ENCODE measurements around the gene MEGF9.
A peak's percentile ranks its signal among the peaks of the same experiment; 100 is the strongest.

The MEGF9 gene

GRCh38 chr9:120702075-120702474, 12.2 kb downstream of the MEGF9 start:
- no peak for DNase-seq (ENCODE audit: low spot score)

DNA sequence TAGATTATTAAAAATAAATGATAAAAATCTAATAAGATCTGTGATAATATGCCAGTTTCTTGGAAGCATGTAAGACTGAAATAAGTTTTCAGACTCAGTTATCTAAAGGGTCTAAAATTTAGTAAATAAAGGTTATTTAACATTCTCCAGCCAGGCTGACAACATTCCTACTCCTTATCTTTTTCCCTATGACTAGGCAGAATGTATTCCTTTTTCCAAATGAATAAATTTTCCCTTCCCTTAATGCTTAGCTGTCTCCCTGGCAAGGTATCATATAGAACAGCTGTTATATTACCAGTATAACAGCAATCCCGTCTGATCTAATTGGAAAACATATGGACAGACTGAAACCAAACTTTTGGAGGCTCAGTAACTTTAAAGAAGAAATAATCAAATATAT, 13.0 kb downstream of the MEGF9 start:
- DNase-seq (ENCODE audit: low spot score), result no peak

GRCh38 chr9:120698766-120699165, 15.5 kb downstream of the MEGF9 start:
- no peak for DNase-seq (ENCODE audit: low spot score)

DNA sequence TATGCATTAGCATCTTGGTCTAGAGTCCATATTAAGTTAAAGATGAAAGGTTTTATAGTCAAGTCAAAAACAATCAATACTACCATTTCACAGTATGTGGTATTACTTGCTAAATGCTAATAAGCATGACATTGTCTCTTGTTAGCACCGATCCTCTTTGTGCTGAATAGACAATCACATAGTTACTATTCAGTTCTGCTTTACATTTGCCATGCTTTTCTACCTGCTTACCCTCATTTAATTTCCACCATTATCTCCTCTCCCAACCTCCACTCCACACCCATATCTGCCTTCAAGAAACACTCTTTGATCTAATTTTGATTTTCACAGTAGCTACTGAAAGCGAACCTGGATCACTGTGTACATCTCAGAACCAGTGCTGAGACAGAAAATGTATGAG, 16.8 kb downstream of the MEGF9 start:
- no peak for DNase-seq (ENCODE audit: low spot score)

GRCh38 chr9:120696551-120697230, 17.6 kb downstream of the MEGF9 start:
- no peak for DNase-seq (ENCODE audit: low spot score)

DNA sequence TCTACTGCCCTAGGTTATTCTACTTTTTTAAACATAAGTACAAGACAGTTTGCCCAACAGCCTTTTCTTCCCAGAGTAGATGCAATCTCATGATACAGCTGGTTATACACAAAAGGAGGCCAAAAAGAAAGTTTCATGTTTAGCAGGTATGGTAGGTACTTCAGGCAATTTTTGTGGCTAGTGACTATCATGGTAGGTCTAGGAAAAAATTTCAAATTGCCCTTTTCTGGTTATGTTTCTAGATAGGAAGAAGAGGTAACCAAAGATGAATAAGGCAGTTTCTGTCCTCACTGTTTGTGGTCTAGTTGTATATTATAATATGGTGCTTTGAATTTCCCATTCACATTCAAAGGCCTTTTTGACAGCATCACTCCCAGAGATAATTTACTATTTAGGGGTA, 19.7 kb downstream of the MEGF9 start:
- no peak for DNase-seq (ENCODE audit: low spot score)

- DNase-seq (ENCODE audit: low spot score), result no peak
Observed at GRCh38 chr9:120693700-120694008, 20.6 kb downstream of the MEGF9 start.

GRCh38 chr9:120692901-120693699, 21.2 kb downstream of the MEGF9 start:
- DNase-seq (ENCODE audit: low spot score), result no peak

DNA sequence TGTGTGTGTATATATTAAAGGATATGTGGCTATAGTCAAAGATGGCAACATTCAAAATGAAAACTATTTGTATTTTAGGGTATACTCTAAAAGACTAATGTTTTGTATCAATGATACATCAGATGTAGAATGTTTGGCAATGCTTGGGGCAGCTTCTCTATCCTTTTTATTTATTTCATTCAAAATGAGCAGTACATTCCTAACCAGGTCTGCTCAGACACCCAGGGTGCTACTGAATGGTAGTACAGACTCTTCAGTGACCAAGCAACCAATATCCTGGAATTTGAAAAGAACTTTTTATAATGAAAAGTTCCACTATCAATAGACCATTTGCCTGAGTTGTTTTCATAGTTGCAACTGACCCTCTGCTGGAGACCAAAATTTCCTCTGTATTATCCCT, 23.9 kb downstream of the MEGF9 start:
- no peak for DNase-seq (ENCODE audit: low spot score)

DNA sequence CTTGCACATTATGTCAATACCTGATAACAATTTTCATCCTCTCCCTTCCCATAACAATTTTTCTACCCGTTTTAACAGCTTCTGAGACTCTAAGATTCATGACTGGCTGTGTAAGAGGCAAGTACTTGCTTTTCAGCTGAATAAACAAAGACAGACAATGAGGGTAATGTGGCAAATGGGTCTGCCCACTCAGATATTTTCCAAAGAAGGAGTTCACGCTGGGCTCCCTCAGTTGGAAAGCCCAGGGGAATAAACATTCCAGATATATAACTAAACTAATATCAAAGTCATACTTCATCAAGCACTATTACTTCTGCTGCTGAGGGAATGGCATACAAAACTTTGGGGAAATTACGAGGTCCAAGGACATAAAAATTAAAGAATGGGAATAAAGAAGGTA, 24.4 kb downstream of the MEGF9 start:
- peak; percentile 20 for DNase-seq (ENCODE audit: low spot score)

DNA sequence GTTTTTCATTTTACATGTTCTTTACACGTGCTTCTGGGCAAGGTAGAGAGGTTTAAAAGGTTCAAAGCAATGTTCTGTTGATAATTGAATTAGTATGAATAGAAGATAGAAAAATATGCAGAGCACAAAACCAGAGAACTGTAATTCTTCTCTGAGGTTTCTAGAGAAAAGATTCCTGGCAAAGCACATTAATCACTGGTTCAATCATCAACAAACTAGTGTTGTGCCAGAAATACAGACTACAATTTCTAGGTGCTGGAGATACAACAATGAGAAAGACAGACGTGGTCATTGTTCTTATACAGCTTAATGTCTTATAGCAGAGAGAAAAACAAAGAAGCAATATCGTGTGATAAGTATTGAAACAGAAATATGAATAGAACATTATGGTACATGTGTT, 25.5 kb downstream of the MEGF9 start:
- no peak for DNase-seq (ENCODE audit: low spot score)

DNA sequence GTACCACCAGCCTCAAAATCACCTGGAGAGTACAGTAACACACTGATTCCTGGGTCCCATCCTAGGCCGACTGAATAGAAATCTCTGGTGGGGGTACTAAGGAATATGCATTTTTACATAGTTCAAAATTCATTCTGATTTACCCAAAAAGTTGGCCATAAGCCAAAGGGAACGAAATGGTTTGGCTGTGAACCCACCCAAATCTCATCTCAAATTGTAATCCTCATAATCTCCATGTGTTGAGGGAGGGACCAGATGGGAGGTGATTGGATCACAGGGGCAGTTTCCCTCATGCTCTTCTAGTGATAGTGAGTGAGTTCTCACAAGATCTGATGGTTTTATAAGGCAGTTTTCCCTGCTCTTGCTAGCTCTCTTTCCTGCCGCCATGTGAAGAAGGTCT, 31.1 kb downstream of the MEGF9 start:
- DNase-seq (ENCODE audit: low spot score), result no peak

GRCh38 chr9:120681121-120681520, 33.1 kb downstream of the MEGF9 start:
- no peak for DNase-seq (ENCODE audit: low spot score)

DNA sequence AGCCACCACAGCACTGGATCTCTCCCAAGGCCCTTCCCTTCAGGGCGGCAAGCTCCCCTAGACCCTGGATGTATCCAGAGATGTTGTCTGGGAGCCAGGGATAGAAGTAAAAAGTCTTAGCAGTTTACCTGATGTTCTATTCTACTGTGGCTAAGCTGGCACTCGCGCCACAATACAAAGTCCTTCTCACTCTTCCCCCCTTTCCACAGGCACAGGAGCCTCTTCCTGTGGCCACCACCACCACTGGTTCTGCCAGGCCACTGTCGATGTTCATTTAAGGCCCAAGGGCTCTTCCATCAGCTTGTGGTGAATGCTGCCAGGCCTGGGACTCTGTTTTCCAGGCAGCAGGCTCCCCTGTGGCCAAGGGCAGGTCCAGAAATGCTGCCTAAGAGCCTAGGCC, 33.7 kb downstream of the MEGF9 start:
- DNase-seq (ENCODE audit: low spot score), result no peak

- DNase-seq (ENCODE audit: low spot score), result no peak
Observed at GRCh38 chr9:120680161-120680560, 34.1 kb downstream of the MEGF9 start.

DNA sequence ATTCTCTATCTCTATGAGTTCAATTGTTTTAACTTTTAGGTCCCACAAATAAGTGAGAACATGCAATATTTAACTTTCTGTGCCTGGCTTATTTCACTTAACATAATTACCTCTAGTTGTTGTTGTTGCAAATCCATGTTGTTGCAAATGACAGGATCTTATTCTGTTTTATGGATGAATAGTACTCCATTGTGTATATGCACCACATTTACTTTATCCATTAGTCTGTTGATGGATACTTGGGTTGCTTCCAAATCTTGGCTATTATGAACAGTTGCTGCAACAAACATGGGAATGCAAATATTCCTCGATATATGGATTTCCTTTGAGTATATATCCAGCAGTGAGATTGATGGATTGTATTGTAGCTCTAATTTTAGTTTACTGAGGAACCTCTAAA, 36.3 kb downstream of the MEGF9 start:
- no peak for DNase-seq (ENCODE audit: low spot score)

DNA sequence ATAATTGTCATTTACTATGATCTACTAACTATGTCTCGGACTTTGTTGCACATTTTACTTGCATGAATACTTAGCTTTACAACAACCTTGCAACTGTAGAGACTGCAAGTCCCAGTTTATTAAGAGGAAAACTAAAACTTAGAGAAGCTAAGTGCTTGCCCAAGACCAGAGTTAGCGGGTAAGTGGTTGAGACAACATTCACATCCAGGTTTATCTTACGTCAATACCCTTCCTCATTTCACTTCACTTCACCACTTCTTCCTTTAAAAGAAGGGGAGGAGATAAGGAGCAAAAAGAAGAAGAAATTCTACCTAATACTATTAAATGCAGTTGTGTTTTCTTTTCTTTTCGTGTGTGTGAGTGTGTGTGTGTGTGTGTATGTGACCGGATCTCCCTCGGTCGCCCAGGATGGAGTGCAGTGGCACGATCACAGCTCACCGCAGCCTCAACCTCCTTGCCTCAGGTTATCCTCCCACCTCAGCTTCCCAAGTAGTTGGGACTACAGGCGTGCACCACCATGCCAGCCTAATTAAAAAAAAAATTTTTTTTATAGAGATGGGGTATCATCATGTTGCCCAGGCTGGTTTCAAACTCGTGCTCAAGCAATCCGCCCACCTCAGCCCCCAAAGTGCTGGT, 37.4 kb downstream of the MEGF9 start:
- no peak for DNase-seq (ENCODE audit: low spot score)

DNA sequence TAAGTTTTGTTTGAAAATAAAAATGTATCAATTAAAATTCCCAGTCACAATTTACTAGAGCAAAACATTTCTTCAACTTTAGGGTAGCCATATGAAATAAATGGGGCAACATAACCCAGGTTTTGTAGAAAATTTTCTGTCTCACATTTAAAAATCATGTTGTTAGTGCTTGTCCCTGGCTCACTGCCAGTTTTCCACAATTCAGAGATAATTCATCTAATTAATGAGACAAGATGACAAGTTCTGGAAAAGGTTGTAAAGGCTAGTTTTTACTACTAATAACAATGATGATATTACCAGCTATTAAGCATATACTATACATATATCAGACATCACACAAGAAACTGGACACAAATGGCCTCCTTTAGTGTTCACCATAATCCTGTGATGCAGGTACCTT, 45.9 kb downstream of the MEGF9 start:
- DNase-seq (ENCODE audit: low spot score), result no peak

GRCh38 chr9:120663950-120664349, 50.3 kb downstream of the MEGF9 start:
- no peak for DNase-seq (ENCODE audit: low spot score)

GRCh38 chr9:120663380-120663779, 50.9 kb downstream of the MEGF9 start:
- no peak for DNase-seq (ENCODE audit: low spot score)

- no peak for DNase-seq (ENCODE audit: low spot score)
Observed at GRCh38 chr9:120662513-120662912, 51.8 kb downstream of the MEGF9 start.

DNA sequence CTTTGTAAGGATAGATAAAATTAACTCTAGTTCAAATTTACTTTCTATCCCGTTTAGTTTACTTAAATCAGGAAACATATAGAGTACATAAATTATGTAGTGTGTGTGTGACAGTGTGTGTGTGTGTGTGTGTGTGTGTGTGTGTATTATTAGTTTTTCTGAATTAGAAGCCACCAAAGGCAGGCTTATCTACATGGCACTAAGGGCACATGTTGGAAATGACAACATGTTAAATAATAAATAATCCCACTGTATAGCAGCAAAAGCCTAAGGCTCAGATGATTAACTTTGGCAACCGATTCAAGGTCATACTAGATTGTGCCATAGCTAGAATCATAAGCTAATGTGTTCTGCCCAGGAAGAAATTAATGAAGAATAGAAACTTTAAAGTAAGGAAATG, 54.6 kb downstream of the MEGF9 start:
- DNase-seq (ENCODE audit: low spot score), result no peak

- DNase-seq (ENCODE audit: low spot score), result no peak
Observed at GRCh38 chr9:120659209-120659608, 55.1 kb downstream of the MEGF9 start.

Measured in iPS-NIHi11 (cell line).